ENCODE data around the gene SHMT2. TPM values are rescaled to one million over a fixed set of nuclear protein-coding genes. Genes with fewer than 3 reads are reported as not detected.
A peak's percentile ranks its signal among the peaks of the same experiment; 100 is the strongest.

The SHMT2 gene
- total and polyA plus RNA-seq, 2 experiments from 2014 or later = 125 to 387 TPM

- TF ChIP-seq, protein P1, sequence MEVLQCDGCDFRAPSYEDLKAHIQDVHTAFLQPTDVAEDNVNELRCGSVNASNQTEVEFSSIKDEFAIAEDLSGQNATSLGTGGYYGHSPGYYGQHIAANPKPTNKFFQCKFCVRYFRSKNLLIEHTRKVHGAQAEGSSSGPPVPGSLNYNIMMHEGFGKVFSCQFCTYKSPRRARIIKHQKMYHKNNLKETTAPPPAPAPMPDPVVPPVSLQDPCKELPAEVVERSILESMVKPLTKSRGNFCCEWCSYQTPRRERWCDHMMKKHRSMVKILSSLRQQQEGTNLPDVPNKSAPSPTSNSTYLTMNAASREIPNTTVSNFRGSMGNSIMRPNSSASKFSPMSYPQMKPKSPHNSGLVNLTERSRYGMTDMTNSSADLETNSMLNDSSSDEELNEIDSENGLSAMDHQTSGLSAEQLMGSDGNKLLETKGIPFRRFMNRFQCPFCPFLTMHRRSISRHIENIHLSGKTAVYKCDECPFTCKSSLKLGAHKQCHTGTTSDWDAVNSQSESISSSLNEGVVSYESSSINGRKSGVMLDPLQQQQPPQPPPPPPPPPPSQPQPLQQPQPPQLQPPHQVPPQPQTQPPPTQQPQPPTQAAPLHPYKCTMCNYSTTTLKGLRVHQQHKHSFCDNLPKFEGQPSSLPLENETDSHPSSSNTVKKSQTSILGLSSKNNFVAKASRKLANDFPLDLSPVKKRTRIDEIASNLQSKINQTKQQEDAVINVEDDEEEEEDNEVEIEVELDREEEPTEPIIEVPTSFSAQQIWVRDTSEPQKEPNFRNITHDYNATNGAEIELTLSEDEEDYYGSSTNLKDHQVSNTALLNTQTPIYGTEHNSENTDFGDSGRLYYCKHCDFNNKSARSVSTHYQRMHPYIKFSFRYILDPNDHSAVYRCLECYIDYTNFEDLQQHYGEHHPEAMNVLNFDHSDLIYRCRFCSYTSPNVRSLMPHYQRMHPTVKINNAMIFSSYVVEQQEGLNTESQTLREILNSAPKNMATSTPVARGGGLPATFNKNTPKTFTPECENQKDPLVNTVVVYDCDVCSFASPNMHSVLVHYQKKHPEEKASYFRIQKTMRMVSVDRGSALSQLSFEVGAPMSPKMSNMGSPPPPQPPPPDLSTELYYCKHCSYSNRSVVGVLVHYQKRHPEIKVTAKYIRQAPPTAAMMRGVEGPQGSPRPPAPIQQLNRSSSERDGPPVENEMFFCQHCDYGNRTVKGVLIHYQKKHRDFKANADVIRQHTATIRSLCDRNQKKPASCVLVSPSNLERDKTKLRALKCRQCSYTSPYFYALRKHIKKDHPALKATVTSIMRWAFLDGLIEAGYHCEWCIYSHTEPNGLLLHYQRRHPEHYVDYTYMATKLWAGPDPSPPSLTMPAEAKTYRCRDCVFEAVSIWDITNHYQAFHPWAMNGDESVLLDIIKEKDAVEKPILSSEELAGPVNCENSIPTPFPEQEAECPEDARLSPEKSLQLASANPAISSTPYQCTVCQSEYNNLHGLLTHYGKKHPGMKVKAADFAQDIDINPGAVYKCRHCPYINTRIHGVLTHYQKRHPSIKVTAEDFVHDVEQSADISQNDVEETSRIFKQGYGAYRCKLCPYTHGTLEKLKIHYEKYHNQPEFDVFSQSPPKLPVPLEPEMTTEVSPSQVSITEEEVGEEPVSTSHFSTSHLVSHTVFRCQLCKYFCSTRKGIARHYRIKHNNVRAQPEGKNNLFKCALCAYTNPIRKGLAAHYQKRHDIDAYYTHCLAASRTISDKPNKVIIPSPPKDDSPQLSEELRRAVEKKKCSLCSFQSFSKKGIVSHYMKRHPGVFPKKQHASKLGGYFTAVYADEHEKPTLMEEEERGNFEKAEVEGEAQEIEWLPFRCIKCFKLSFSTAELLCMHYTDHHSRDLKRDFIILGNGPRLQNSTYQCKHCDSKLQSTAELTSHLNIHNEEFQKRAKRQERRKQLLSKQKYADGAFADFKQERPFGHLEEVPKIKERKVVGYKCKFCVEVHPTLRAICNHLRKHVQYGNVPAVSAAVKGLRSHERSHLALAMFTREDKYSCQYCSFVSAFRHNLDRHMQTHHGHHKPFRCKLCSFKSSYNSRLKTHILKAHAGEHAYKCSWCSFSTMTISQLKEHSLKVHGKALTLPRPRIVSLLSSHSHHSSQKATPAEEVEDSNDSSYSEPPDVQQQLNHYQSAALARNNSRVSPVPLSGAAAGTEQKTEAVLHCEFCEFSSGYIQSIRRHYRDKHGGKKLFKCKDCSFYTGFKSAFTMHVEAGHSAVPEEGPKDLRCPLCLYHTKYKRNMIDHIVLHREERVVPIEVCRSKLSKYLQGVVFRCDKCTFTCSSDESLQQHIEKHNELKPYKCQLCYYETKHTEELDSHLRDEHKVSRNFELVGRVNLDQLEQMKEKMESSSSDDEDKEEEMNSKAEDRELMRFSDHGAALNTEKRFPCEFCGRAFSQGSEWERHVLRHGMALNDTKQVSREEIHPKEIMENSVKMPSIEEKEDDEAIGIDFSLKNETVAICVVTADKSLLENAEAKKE (CRISPR knock-in tag; IDR thresholded peaks at IDR 0.05) = peak; percentile 45; the same call in 1 of the 2 replicates
- TF ChIP-seq STAT1 (IDR thresholded peaks at IDR 0.05; ENCODE audit: unreplicated experiment) (no peak), EZH2phosphoT487 (IDR thresholded peaks at IDR 0.05; ENCODE audit: unreplicated experiment) (no peak), ZNF114 (CRISPR knock-in tag; IDR thresholded peaks at IDR 0.05) (no peak)
Observed at GRCh38 chr12:57247041-57247440, 17.5 kb downstream of the SHMT2 start (continued).

DNA sequence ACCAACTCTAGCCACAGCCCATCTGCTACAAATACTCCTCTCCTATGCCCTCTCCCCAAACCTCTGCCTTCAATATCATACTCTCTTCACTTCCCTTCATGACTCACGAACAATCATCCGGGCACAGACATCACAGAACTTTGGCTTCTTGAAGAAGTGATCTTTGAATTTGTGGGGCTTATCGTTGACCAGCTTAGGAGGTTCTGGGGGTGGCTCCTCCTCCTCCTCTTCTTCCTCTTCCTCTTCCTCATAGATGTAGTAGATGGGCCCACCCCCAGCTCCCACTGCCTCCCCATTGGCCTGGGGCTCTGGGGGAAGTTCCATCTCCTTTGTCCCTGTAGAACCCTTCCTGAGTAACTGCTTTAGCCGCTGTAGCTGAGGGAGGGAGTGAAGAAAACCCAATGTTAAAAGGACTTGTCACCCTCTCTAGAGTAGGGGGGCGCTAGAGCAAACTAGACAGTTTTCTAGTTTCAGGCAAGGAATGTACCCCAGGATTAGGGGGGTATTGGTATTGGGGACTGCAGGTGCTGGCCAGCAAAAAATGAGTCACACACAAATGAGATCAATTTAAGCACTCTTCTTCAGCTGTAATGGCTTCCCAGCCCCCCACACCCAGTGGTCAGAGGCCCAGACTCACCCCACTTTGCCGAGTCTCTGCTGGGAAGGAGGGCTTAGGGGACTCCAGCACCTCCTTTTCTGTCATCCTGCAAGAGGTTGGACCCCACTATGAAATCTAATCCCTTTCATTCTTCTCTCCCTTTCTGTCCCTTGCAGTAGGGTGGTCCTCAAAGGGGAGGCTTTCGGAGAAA is 19.6 kb downstream of the SHMT2 start:
- no peaks in the 10 kb centered on the region for H3K36me3 Mint-ChIP-seq (ENCODE audit: low read depth)
- peaks cover 21% of the 10 kb centered on the region for H3K27me3 Mint-ChIP-seq (ENCODE audit: insufficient read depth, low read depth, poor library complexity)
- H3K79me2 ChIP-seq (replicated peaks; ENCODE audit: insufficient read depth) = no peaks in the 10 kb centered on the region
- no peaks in the 10 kb centered on the region for H4K20me1 ChIP-seq (replicated peaks; ENCODE audit: insufficient read depth)
- no peaks in the 10 kb centered on the region for H3K9me2 ChIP-seq (ENCODE audit: insufficient read depth)
- H3K4me2 ChIP-seq = no peak overlapping the region
- H3K27me3 ChIP-seq (ENCODE audit: insufficient read depth) = peaks cover 10% of the 10 kb centered on the region
- no peak overlapping the region for H3K27ac ChIP-seq (ENCODE audit: low read depth)
- no peak overlapping the region for H3K4me3 ChIP-seq
- H3K9me3 Mint-ChIP-seq = no peaks in the 10 kb centered on the region
- no peaks in the 10 kb centered on the region for H3K36me3 ChIP-seq (ENCODE audit: insufficient read depth)
- peaks cover 41% of the 10 kb centered on the region for H3K4me1 ChIP-seq (ENCODE audit: insufficient read depth)
- no peak overlapping the region for H3K27ac Mint-ChIP-seq
- H2AFZ ChIP-seq = no peak overlapping the region
- peaks cover 4% of the 10 kb centered on the region for H3F3A ChIP-seq (replicated peaks; ENCODE audit: low read depth)
- H3K4me1 Mint-ChIP-seq = peaks cover 47% of the 10 kb centered on the region
- peak; percentile 22 for ATAC-seq
- peak; percentile 34 for DNase-seq (ENCODE audit: low spot score)
- H3K4me3 Mint-ChIP-seq = peak overlapping the region; percentile 2; the same call in 1 of the 3 replicates
- TF ChIP-seq NANOG (IDR thresholded peaks at IDR 0.05; ENCODE audit: borderline replicate concordance) (no peak), EZH2phosphoT487 (IDR thresholded peaks at IDR 0.05; ENCODE audit: unreplicated experiment) (no peak), CTCF (conservative IDR thresholded peaks at IDR 0.05; ENCODE audit: low read depth in 2 of 2) (peak; percentile 38 to 45), ZNF114 (CRISPR knock-in tag; IDR thresholded peaks at IDR 0.05) (no peak)
- TF ChIP-seq, protein P1 (CRISPR knock-in tag; IDR thresholded peaks at IDR 0.05) = no peak
